HEK293T (cell line): ENCODE measurements around the gene FAM118A.

ENCODE experiments used
- ARNT ChIP-seq: fragments of 450-650 bp; IDR thresholded peaks from 2 replicates; pipeline ENCODE4 v1.6.1; 2017; ENCODE audit warnings: mild to moderate bottlenecking
- BHLHE40 ChIP-seq: fragments of 450-650 bp; IDR thresholded peaks from 2 replicates; pipeline ENCODE4 v1.6.1; 2016; ENCODE audit warnings: mild to moderate bottlenecking, moderate library complexity, borderline replicate concordance
- CTBP1 ChIP-seq: fragments of 450-650 bp; IDR thresholded peaks from 2 replicates; pipeline ENCODE4 v1.6.1; 2016; ENCODE audit warnings: borderline replicate concordance
- ELF4 ChIP-seq: fragments of 450-650 bp; IDR thresholded peaks from 2 replicates; pipeline ENCODE4 v1.6.1; 2017; ENCODE audit warnings: antibody characterized with exemption
- FOXA1 ChIP-seq: fragments of 450-650 bp; IDR thresholded peaks from 2 replicates; pipeline ENCODE4 v1.6.1; 2016; ENCODE audit warnings: mild to moderate bottlenecking
- FOXK2 ChIP-seq: fragments of 450-650 bp; IDR thresholded peaks from 2 replicates; pipeline ENCODE4 v1.6.1; 2016; ENCODE audit warnings: mild to moderate bottlenecking
- FOXM1 ChIP-seq: fragments of 450-650 bp; IDR thresholded peaks from 2 replicates; pipeline ENCODE4 v1.6.1; 2017; ENCODE audit warnings: mild to moderate bottlenecking, borderline replicate concordance
- L3MBTL2 ChIP-seq: fragments of 450-650 bp; conservative IDR thresholded peaks from 2 replicates; pipeline ENCODE4 v1.6.1; 2016; ENCODE audit warnings: mild to moderate bottlenecking
- SP1 ChIP-seq: fragments of 450-650 bp; IDR thresholded peaks from 2 replicates; pipeline ENCODE4 v1.6.1; 2017
- SUZ12 ChIP-seq: fragments of 450-650 bp; IDR thresholded peaks from 2 replicates; pipeline ENCODE4 v1.6.1; 2016; ENCODE audit warnings: mild to moderate bottlenecking
- ZNF384 ChIP-seq: fragments of 450-650 bp; IDR thresholded peaks from 2 replicates; pipeline ENCODE4 v1.6.1; 2016
- TF ChIP-seq, protein P1 (sequence below): fragments of 450-650 bp; IDR thresholded peaks from 2 replicates; pipeline ENCODE4 v1.6.1; 2016

GRCh38 chr22:45338795-45339194, 29.1 kb downstream of the FAM118A start:
- TF ChIP-seq ZNF384 = no peak
- no peak for TF ChIP-seq SP1
- TF ChIP-seq FOXM1 = no peak
- no peak for TF ChIP-seq FOXK2
- TF ChIP-seq, protein P1, sequence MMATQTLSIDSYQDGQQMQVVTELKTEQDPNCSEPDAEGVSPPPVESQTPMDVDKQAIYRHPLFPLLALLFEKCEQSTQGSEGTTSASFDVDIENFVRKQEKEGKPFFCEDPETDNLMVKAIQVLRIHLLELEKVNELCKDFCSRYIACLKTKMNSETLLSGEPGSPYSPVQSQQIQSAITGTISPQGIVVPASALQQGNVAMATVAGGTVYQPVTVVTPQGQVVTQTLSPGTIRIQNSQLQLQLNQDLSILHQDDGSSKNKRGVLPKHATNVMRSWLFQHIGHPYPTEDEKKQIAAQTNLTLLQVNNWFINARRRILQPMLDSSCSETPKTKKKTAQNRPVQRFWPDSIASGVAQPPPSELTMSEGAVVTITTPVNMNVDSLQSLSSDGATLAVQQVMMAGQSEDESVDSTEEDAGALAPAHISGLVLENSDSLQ = peak; percentile 25; the same call in 1 of the 2 replicates
- TF ChIP-seq ARNT = no peak
- no peak for TF ChIP-seq CTBP1
- TF ChIP-seq FOXA1 = no peak
- TF ChIP-seq ELF4 = no peak
- TF ChIP-seq L3MBTL2 = no peak
- TF ChIP-seq SUZ12 = no peak
- TF ChIP-seq BHLHE40 = no peak
